GM19351 (cell line): ENCODE results near the gene FAM81B.

Experiments
- ATAC-seq: cut with Tn5 transposase; IDR thresholded peaks from one replicate; pipeline ENCODE4 v1.9.1; 2021; ENCODE audit warnings: mild to moderate bottlenecking, moderate library complexity; ENCODE audit not compliant: unreplicated experiment

FAM81B gene

DNA sequence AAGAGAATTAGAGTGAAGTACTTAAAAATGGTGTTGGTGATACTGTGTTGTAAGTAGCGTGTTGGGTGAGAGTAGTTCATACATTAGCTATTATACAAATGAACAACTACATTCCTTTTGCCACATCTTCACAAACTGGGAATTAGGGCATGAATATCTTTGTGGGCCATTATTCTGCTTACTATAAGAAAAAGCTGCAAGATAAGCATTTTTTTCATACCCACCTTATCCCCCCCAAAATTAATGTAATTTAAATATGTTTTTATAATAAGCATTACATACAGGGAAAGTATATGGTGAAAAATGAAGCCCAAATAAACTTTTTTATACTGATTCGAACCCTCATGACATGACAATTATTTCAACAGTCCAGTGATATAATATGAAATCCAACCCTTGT, 69.5 kb downstream of the FAM81B start:
- ATAC-seq, result no peak

GRCh38 chr5:95471487-95471886, 80.3 kb downstream of the FAM81B start:
- no peak for ATAC-seq

GRCh38 chr5:95471942-95472341, 80.8 kb downstream of the FAM81B start:
- ATAC-seq, result no peak

- ATAC-seq, result no peak
Observed at GRCh38 chr5:95484421-95484820, 93.3 kb downstream of the FAM81B start.

DNA sequence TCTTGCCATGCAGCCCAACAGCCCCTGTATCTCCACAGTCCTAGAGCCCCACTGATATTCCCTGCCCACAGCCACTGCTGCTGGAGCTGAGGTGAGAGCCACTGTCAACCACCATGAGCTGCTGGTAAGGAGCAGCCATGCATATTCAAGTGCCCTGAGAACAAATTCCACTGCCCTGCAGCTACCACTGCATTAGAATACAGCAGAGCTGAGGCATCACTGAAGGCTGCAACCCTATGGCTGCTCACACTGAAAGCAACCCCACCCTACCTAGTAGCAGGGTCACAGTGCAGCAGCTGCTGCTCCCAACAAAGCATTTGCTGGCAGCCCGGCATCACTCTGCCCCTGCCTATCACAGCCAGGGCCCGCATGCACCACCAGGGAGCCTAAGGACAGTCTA, 95.0 kb downstream of the FAM81B start:
- no peak for ATAC-seq

GRCh38 chr5:95487880-95488279, 96.7 kb downstream of the FAM81B start:
- ATAC-seq, result no peak
